Effector memory CD8-positive, alpha-beta T cell (primary cell): ENCODE measurements around the gene IQSEC3.
"Not testable (repeated sequence)": the region's sequence is repeated elsewhere in the genome, so short reads cannot be mapped to it uniquely, and the experiment has no call there.

ENCODE experiments used
- ATAC-seq: fragments of 150-1000 bp; cut with Tn5 transposase; replicated peaks from 2 replicates; pipeline ENCODE4 v1.10.0; 2021; ENCODE audit warnings: mild to moderate bottlenecking, moderate library complexity
- DNase-seq, 3 experiments: peaks; one replicate each; pipeline ENCODE4 v3.0.0; 2021
- H3K27ac Mint-ChIP-seq, 2 donors: one replicate each; pipeline ENCODE4 v1.8.0; 2022; ENCODE audit warnings: mild to moderate bottlenecking in 2 of 2, mixed read lengths in 2 of 2, moderate library complexity in 2 of 2
- H3K27me3 Mint-ChIP-seq, 2 donors: one replicate each; pipeline ENCODE4 v1.8.0; 2022; ENCODE audit warnings: mixed read lengths in 2 of 2
- H3K36me3 Mint-ChIP-seq: one replicate; pipeline ENCODE4 v1.8.0; 2022; ENCODE audit warnings: mild to moderate bottlenecking, moderate library complexity, mixed read lengths; ENCODE audit not compliant: insufficient read depth
- H3K4me1 Mint-ChIP-seq, 2 donors: one replicate each; pipeline ENCODE4 v1.8.0; 2022; ENCODE audit warnings: low read depth in 2 of 2, mixed read lengths in 2 of 2
- H3K4me3 Mint-ChIP-seq, 2 donors: one replicate each; pipeline ENCODE4 v1.8.0; 2022; ENCODE audit warnings: mild to moderate bottlenecking in 2 of 2, mixed read lengths in 2 of 2, moderate library complexity in 2 of 2
- H3K9me3 Mint-ChIP-seq, 2 donors: one replicate each; pipeline ENCODE4 v1.8.0; 2022; ENCODE audit warnings: mixed read lengths in 2 of 2

Gene IQSEC3

DNA sequence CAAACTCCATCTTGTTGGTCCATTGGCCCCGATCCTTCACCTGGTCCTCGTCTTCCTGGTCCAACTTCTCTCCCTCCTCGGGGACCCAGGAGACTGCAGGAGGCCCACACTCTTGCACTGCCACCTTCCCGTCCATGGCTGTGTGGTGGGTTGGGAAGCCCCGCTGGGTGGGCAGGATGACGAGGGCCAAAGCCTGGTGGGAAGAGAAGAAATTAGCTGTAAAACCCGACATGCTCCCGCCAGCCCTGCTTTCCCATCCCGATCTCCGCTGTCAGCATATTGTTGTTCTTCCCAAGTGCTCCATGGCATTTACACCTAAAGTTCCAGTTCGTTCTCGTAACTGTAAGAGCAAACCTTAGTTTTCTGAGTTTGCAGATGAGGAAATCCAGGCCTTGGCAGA lies 143.3 kb downstream of the IQSEC3 start:
- Mint-ChIP-seq H3K9me3 (no peaks in the 10 kb centered on the region), H3K27ac (no peak overlapping the region), H3K4me1 (peaks cover 0 to 8% of the 10 kb centered on the region in 2 donors), H3K4me3 (no peak overlapping the region), H3K27me3 (peaks cover 70 to 100% of the 10 kb centered on the region in 2 donors), H3K36me3 (no peaks in the 10 kb centered on the region)
- no peak for DNase-seq
- ATAC-seq = no peak

DNA sequence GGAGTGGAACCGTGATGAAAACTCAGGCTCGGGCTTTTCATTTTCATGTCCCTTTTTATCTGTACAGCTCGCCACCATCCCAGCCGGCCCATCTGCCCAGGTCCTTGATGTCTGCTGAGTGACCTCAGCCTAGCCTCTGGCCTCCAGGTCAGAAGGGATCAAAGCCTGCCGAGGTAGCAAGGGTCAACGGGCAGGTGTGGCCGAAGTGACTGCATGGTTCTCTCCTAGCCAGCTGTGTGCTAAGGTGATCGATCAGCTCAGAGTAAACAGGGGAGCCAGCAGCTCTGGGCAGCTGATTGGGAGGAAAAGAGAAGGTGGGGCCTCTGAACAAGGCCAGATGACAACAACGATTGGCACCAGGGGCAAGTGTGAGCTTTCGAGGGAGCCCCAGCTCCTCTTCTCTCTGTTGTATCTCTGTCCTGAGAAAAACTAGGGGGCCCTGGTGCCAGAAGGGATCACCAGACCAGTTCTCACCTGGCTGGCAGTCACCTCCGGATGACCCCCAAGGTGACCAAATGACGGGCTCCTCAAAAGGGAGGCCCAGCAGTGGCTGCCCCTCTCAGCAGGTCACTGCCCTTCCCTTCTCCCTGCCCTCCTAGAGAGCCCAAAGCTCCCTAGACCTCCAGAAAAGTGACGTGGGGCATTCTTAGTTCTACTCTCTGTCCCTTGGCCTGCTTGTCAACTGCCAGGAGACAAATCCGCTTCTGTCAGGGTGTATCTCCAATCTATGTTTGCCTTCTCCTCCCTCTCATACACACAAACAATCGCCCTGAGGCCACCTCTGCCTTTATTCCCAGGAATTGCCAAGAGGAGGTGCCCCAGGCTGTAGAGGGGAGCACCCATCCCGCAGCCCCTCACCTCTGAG lies 143.9 kb downstream of the IQSEC3 start:
- H3K27me3 Mint-ChIP-seq = peaks cover 69 to 99% of the 10 kb centered on the region in 2 donors
- no peaks in the 10 kb centered on the region for H3K36me3 Mint-ChIP-seq
- DNase-seq = no peak
- no peak overlapping the region for H3K4me3 Mint-ChIP-seq
- no peak overlapping the region for H3K27ac Mint-ChIP-seq
- peaks cover 0 to 8% of the 10 kb centered on the region in 2 donors for H3K4me1 Mint-ChIP-seq
- no peak for ATAC-seq
- no peaks in the 10 kb centered on the region for H3K9me3 Mint-ChIP-seq

DNA sequence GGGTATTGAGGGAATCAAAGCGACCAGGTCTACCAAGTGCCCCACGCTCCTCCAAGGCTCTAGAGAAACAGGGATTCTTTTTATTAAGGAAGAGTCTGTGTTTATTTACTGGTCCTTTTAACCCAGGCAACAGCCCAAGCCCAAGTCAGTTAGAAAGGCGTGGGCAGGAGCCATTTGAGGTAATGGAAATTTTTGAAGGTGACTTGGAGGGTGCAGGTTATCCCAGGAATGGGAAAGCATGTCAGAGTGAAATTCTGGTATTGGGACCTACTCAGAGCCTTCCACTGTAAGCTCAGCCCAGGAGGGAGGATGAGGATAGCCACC lies 144.5 kb downstream of the IQSEC3 start:
- DNase-seq (no peak), ATAC-seq (no peak)
- H3K36me3 Mint-ChIP-seq = no peaks in the 10 kb centered on the region
- H3K27ac Mint-ChIP-seq = no peak overlapping the region
- H3K4me1 Mint-ChIP-seq = peaks cover 0 to 8% of the 10 kb centered on the region in 2 donors
- no peak overlapping the region for H3K4me3 Mint-ChIP-seq
- no peaks in the 10 kb centered on the region for H3K9me3 Mint-ChIP-seq
- H3K27me3 Mint-ChIP-seq = peaks cover 63 to 93% of the 10 kb centered on the region in 2 donors

DNA sequence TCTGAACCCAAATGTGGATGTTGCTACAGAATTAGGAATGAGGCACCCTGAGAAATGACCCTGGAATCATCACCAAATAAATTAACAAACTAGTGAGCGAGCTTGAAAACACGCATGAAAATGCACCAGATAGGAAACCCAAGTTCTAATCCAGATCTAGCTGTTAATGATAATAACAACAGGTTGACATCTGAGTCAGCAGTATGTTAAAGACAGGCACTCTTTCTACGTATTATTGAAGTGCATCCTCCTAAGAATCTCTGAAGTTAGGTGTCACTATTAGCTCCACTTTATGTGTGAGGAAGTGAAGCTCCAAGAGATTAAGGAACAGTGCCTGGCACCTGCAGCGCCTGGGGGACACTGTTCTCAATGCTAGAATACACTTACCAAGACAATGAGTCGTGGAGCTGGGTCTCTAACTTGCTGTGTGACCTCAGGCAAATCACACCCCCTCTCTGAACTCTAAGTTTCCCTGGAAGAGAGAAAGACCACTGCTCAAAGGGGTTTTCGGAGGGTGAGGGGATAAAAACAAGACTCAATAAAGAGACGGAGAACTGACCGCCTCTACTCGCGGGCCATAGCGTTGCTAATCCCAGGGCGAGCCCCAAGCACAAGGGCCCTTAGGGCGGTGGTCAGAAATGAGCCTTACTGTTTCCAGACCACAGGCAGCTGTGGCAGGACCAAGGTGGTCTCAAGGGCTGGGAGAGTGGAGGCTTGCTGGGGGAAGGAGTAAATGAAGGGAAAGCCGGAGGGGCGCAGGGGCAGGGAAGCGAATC lies 145.3 kb downstream of the IQSEC3 start:
- Mint-ChIP-seq H3K9me3 (no peaks in the 10 kb centered on the region), H3K27me3 (peaks cover 59 to 91% of the 10 kb centered on the region in 2 donors), H3K27ac (no peak overlapping the region)

DNA sequence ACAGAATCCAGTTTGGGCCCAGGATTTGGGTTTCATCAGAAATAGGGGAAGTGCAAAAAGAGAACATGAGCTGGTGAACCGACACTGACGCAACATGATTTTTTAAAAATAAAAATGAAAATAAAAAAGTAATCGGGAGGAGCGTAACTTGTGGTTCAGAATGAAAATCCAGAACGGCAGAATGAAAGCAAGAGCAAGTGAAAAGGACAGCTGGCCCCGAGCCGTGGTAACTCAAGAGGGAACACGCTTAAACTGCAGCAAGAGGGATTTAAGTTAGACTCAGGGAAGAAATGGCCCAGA lies 145.8 kb downstream of the IQSEC3 start:
- peaks cover 0 to 8% of the 10 kb centered on the region in 2 donors for H3K4me1 Mint-ChIP-seq
- no peaks in the 10 kb centered on the region for H3K9me3 Mint-ChIP-seq
- ATAC-seq = no peak
- H3K27me3 Mint-ChIP-seq = peaks cover 60 to 91% of the 10 kb centered on the region in 2 donors
- no peaks in the 10 kb centered on the region for H3K36me3 Mint-ChIP-seq
- H3K4me3 Mint-ChIP-seq = peak overlapping the region in 1 of 2 donors; percentile 1
- DNase-seq = no peak
- no peak overlapping the region for H3K27ac Mint-ChIP-seq

More for the DNA sequence above, 145.3 kb downstream of the IQSEC3 start:
- Mint-ChIP-seq H3K36me3 (no peaks in the 10 kb centered on the region), H3K4me3 (peak overlapping the region in 1 of 2 donors; percentile 1), H3K4me1 (peaks cover 0 to 8% of the 10 kb centered on the region in 2 donors)
- DNase-seq (no peak), ATAC-seq (no peak)

DNA sequence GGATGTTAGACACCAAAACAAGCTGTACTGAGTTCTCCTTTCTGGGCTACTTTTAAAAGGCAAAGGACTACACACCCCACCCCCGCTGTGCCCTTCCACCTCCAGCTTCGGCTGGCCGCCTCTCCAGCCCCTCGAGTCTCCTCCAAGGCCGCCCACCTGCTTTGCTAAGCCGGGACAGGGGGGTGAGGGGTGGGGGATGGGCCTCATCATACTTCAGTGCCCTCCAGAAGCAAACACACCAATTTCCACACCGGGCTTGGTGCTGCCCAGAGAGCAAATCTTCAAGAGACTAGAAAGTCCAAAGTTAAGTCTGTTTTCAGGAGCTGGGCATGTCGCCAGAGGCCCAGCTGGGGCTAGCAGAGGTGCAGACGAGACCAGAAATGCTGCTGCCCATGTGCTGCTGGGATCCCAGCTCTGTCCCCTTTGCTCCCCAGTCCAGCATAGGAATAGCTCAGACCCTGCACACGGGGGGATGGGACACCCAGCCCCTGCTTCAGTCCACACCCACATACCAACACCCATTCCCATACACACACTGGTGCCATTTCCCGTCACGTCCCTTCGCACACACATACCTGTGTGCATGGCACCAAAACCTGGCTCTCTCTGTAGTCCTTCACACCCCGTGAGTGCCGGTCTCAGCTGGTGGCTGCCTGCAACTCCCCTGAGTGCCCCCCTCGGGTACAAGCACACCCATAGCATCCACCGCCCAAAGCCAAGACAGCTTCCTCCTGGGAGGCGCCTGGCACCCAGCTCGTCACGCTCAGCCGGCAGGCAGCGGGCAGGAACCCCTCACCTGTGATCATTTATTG lies 146.4 kb downstream of the IQSEC3 start:
- no peak overlapping the region for H3K4me3 Mint-ChIP-seq
- no peaks in the 10 kb centered on the region for H3K9me3 Mint-ChIP-seq
- H3K27me3 Mint-ChIP-seq = peaks cover 57 to 91% of the 10 kb centered on the region in 2 donors
- H3K4me1 Mint-ChIP-seq = peaks cover 0 to 8% of the 10 kb centered on the region in 2 donors
- DNase-seq (no peak), ATAC-seq (no peak)
- H3K27ac Mint-ChIP-seq = no peak overlapping the region
- no peaks in the 10 kb centered on the region for H3K36me3 Mint-ChIP-seq

DNA sequence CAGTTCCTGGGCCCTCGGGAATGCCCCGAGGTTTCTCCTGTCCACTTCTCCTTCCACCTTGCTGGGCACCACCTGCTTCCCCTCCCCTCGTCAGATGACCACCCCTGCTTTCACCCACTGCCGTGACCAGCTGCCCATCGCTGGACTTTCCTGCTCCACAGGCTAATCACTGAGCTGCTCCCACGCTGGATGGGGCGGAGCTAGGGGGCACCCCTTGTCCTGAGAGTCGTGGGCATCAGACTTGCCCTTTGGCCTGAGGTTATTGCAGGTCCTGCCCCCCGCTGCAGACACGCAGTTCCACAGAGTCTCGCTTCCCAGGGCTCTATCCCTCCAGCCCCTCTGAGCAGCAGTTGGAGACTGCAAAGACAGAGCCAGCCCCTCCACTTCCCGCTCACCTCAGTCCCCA lies 147.0 kb downstream of the IQSEC3 start:
- ATAC-seq (no peak), DNase-seq (no peak)
- Mint-ChIP-seq H3K4me1 (peaks cover 0 to 8% of the 10 kb centered on the region in 2 donors), H3K36me3 (no peaks in the 10 kb centered on the region), H3K27me3 (peaks cover 51 to 91% of the 10 kb centered on the region in 2 donors), H3K27ac (no peak overlapping the region), H3K4me3 (no peak overlapping the region), H3K9me3 (no peaks in the 10 kb centered on the region)

DNA sequence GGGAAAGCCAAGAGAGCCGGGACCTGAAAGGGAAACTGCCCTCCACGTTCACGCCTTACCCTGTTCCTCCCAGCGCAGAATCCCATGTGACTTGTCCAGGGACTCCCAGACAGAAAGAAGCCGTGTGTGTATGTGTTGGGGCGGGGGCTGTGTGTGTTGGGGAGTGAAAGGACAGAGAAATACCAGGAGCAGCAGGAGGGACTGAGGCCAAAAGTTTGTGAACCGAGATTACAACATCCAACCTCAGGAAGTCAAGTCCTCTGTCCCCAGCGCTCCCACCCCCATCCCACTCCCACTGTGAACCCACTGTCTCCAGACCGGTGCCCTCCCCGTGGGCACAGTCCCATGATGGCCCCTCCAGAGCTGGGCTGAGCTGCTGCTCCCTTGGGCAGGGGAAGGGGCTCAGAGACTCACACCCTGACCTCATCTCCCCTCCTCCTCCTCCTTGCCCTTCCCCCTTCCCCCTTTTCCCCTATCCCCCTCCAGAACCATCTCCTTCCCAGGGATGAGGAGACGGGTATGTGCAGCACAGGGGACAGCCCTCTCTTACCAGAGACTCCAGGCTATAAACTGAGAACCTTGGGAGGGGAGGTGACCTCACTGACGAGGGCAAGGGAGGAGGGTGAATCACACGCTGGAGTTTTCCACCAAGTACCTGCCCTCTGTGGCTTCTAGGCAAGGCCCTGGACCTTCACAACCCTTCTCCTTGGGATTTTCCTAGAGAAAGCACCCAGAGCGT lies 147.6 kb downstream of the IQSEC3 start, which contains the start of gene SLC6A12:
SLC6A12 (minus strand) TSS at position 155 of the 739 bp plus-strand sequence. CDS start 4,171 bp downstream, outside the sequence.
- Mint-ChIP-seq H3K27ac (no peak within 1 kb of the TSS), H3K27me3 (peaks cover 45 to 89% of the 10 kb centered on the region in 2 donors), H3K9me3 (no peaks in the 10 kb centered on the region), H3K36me3 (no peaks in the 10 kb centered on the region), H3K4me1 (peaks cover 0 to 8% of the 10 kb centered on the region in 2 donors), H3K4me3 (no peak within 1 kb of the TSS)
- ATAC-seq = no peak
- no peak for DNase-seq

DNA sequence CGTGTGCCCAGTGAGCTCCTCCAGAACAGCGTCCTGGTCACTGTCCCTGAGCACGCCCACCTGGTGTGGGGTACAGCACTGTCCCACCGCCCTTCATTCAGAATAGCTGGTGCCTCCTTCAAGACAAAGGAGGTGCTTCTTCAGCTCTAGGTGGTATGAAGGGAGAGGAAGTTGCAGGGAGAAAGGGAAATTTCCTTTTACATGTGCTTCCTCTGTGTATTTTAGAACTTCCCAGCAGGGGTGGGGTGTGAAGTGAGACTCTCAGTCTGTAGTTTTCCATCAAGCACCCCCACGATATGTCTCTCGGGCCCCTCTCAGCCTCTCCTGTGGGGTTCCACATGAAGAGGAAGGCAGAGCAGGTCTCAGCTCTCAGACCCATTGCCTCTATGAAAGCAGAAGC lies 148.5 kb downstream of the IQSEC3 start:
- Mint-ChIP-seq H3K9me3 (no peaks in the 10 kb centered on the region), H3K4me3 (no peak overlapping the region), H3K27me3 (peaks cover 42 to 87% of the 10 kb centered on the region in 2 donors), H3K27ac (no peak overlapping the region), H3K36me3 (no peaks in the 10 kb centered on the region), H3K4me1 (peaks cover 3 to 9% of the 10 kb centered on the region in 2 donors)
- ATAC-seq (no peak), DNase-seq (no peak)

DNA sequence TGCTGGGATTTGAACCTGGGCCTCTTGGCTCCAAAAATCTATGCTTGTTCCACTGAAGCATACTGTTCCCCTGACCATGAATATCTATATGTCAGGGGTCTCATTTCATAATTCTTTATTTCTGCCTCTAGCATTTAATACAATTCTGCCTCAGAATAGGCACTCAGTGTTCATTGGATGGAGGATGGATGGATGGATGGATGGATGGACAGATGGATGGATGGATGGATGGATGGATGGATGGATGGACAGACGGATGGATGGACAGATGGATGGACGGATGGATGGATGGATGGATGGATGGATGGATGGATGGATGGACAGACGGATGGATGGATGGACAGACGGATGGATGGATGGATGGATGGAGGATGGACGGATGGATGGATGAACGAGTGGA lies 150.5 kb downstream of the IQSEC3 start:
- H3K4me3 Mint-ChIP-seq, H3K36me3 Mint-ChIP-seq, H3K27ac Mint-ChIP-seq, H3K9me3 Mint-ChIP-seq, ATAC-seq, DNase-seq: not testable (repeated sequence)
- H3K27me3 Mint-ChIP-seq = peaks cover 27 to 87% of the 10 kb centered on the region in 2 donors
- peaks cover 3 to 11% of the 10 kb centered on the region in 2 donors for H3K4me1 Mint-ChIP-seq

DNA sequence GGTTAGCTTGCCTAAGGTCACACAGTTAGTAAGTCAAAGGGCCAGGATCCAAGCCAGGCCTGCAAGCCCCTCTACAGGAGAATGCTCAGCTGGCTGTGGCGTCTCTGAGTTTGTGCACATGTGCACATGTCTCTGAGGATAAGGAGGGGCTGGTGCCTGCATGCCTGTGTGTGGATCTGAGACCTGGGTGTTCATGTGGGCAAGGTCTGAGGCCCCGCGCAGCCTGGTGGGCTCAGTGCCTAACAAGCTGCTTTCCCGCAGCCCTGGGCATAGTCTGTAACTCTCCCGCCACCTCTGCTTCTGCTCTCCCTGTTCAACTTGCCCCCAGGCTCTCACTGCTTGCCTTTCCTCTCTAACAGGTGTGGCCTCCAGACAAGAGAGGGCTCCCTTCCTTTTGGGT lies 151.7 kb downstream of the IQSEC3 start:
- H3K4me1 Mint-ChIP-seq = peaks cover 3 to 8% of the 10 kb centered on the region in 2 donors
- peaks cover 18 to 83% of the 10 kb centered on the region in 2 donors for H3K27me3 Mint-ChIP-seq
- H3K27ac Mint-ChIP-seq = no peak overlapping the region
- H3K4me3 Mint-ChIP-seq = no peak overlapping the region
- no peaks in the 10 kb centered on the region for H3K36me3 Mint-ChIP-seq
- DNase-seq = no peak
- no peaks in the 10 kb centered on the region for H3K9me3 Mint-ChIP-seq
- no peak for ATAC-seq

DNA sequence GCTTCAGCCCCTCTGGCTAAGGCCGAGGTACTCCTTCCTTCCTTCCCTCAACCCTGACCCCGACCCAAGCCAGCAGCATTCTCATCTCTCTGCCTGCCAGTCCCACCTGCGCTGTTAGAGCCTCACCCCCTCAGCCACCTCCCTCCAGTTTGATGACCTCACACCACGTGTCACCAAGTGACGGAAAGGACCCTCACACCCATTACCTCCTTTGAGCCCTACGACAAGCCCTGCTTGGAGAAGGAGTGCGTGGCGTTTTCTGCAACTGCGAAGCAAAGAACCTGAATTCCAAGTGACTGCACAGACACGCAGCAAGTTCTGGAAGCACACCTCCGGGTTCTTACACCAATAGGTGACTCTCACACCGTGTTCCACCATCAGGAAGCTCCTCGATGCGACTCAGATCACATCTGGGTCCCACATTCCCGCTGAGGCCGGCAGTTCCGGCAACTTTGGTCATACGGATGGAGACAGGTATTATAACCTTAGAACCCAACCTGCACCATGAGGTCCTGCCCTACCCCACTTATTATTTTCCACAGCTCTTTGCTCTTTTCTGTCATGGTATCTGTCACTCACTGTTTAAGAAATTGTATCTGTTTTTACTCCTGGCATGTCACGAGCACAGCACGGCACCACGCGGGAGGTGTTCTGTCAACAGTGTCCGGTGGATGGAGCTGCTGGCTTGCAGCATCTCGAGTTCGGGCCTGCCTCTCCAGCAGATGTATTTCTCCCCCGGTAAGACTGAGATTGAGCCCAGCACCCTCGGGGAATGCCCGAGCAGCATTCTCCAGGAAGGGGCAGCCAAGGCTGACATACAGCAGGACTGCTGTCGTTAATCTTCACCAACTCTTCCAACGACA lies 152.4 kb downstream of the IQSEC3 start:
- Mint-ChIP-seq H3K9me3 (no peaks in the 10 kb centered on the region), H3K4me3 (no peak overlapping the region), H3K27ac (no peak overlapping the region), H3K4me1 (peaks cover 3% of the 10 kb centered on the region in 2 donors), H3K27me3 (peaks cover 11 to 81% of the 10 kb centered on the region in 2 donors), H3K36me3 (no peaks in the 10 kb centered on the region)
- DNase-seq (no peak), ATAC-seq (no peak)
